GM18858 (cell line): ENCODE measurements around the gene CR1.
"Not testable (repeated sequence)": the region's sequence is repeated elsewhere in the genome, so short reads cannot be mapped to it uniquely, and the experiment has no call there.

Experiments used
- ATAC-seq: cut with Tn5 transposase; IDR thresholded peaks from one replicate; pipeline ENCODE4 v1.9.1; 2021; ENCODE audit not compliant: unreplicated experiment

The CR1 gene

GRCh38 chr1:207581496-207582153 lies 85.7 kb downstream of the CR1 start:
- no peak for ATAC-seq

GRCh38 chr1:207589506-207589905 lies 93.5 kb downstream of the CR1 start:
- not testable (repeated sequence) for ATAC-seq

GRCh38 chr1:207591205-207591604 lies 95.2 kb downstream of the CR1 start:
- ATAC-seq, result not testable (repeated sequence)

- not testable (repeated sequence) for ATAC-seq
Measured at GRCh38 chr1:207594095-207594494, 98.1 kb downstream of the CR1 start.

DNA sequence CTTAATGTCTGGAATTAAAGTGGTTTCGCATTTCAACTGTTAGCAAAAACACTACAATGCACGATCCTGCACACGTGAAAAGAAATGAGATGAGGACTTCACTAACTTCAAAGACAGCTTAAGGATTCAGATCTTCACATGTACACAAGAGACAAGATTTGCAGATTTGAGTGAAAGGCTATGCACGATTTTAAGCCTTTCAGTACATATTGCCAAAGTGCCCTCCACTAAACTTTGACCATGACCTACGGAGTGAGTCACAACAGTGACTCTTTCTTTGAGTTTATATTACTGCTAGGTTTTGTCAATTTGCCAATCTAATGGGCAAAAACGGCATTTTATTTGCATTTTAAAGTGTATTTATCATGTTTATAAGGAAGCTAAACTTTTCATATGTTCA lies 107.8 kb downstream of the CR1 start:
- no peak for ATAC-seq

DNA sequence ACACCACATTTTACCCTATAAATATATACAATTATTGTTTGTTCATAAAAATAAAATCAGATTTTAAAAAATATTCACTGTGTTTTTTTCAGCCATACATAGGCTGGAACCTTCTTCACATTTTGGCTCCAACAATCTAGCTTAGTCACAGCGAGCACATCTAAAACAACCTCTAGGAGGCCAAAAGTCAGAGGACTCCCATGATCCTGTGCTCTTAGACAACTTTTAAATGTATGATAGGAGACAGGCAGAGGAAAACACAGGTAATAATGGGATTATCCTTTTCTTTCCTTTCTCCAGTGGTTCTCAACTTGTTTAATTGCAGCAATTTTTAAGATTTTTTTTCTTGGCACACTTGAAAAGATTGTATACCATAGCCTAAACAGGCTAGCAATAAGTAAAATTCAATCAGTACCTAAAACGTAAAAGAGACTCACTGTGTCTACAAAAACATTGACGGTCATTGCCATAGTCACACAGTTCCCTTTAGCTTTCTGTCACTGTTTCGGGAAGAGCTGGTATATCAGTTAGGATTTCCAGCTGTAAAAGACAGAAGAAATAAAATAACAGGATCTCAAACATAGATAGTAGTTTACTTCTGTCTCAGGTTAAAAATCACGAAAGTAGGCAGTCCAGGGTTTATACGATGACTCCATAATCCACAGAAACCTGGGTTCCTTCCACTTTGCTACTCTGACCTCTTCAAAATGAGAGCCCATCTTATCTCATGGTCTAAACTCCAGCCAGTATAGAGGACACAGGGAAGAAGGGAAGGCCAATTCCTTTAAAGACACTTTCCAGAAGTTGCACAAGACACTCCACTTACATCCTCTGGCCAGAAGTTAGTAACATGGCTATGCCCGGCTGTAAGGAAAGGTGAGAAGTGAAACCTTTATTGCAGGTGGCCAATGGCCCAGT lies 109.7 kb downstream of the CR1 start:
- ATAC-seq, result no peak

GRCh38 chr1:207606362-207606755 lies 110.4 kb downstream of the CR1 start:
- ATAC-seq, result no peak

DNA sequence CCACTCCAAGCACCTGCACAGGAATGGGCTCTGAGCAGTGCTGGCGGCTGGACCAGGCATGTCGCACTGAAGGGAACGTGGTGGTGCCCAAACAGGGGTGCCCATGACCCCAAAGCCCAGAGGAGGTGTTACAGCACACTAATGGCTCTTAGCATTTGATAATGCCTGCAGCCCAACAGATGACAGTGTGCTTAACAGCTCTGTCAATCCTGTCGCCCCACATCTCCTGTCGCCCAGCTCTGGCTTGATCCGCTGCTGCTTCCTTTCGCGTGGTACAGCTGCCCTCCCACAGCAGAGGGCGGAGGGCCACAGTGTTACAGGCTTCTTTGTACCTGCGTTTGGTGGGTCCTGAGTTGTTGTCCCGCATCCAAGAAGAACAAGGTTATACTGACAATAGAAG lies 116.8 kb downstream of the CR1 start:
- ATAC-seq, result no peak

DNA sequence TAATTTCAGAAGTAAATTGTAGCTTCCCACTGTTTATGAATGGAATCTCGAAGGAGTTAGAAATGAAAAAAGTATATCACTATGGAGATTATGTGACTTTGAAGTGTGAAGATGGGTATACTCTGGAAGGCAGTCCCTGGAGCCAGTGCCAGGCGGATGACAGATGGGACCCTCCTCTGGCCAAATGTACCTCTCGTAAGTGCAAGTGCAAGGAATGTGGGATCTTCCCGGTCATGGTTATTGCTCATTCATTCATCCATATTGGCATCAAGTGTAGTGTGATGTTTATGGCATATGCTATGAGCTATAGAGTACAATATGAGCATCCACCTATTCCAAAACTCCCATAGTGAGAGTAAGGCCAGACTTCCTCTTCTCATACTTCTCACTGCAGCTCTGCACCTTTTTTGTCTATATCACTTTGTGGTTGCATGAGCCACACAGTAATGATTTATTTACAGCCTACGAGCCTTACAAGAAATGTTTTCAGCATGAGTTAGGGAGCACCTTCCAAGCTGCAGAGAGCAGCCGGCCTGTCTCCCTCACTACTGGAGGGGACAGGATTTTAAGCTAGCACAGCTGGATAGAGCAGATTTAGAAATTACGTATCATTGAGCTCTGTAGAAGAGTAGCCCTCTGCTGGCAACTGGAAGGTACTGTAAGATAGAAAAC lies 124.0 kb downstream of the CR1 start:
- ATAC-seq, result peak; percentile 91

DNA sequence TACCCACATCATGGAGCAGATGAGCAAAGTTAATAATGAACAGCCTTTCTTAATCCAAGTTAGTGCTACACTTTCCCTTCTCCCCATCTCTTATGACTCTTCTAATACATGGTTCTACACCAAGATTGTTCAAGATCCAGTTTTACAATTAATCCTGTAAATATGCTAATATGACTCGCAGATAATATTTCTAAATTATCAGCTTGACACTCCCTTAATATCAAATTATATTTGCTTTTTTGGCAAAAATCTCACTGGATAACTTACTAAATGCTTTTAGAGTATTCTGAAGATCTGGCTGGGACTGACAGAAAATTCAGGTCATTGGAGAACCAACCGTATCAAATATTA lies 124.6 kb downstream of the CR1 start:
- ATAC-seq, result no peak

- ATAC-seq, result not testable (repeated sequence)
Measured at GRCh38 chr1:207625504-207626071, 129.6 kb downstream of the CR1 start.

DNA sequence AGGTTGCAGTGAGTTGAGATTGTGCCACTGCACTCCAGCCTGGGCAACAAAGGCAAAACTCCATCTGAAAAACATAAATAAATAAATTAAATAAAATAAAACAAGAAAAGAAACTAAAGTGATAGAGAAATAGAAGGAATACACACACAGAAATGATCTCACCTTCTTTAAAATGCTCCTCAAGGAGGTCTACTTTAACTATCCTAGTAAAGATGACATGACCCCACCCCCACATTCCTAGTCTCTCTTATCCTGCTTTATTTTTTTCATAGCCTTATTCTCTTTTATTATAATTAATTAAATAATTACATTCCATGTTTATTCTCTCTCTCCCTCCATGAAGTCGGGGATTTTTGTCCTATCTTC lies 131.0 kb downstream of the CR1 start:
- ATAC-seq, result no peak

- no peak for ATAC-seq
Measured at GRCh38 chr1:207627496-207627895, 131.5 kb downstream of the CR1 start.

DNA sequence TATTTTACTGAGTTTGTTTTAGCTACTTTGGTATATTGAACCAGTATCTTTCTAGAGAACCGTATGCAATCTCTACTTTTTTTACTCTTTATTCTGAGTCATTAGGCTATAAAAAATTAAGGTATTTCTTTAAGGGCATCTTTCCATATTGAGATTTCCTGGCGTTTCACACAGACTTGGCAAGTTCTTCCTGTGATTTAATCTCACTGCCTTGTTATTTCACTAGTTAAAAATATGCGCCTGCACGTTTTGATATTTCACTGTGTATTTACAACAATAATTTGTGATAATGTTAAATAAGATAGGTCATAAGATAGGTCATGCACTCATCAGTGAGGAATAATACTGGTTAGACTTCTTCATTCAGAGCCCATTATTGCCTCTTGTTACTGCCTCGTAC lies 132.8 kb downstream of the CR1 start:
- ATAC-seq, result no peak

DNA sequence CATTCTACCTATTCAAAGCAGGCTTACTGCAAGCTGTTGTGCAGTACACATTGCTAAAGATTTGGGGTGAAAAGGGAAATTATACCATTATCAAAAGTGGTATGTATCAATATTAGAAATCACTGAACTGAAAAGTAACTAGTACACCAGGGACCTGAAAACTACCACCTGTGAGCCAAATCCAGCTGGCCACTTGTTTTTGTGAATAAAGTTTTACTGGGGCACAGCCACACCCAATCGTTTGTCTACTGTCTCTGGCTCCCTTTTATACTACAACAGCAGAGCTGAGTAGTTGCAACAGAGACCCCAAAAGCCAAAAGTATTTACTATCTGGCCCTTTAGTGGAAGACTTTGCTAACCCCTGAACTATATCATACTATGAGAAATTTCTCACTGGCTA lies 135.2 kb downstream of the CR1 start:
- ATAC-seq, result no peak

GRCh38 chr1:207633226-207633625 lies 137.3 kb downstream of the CR1 start:
- ATAC-seq, result no peak

DNA sequence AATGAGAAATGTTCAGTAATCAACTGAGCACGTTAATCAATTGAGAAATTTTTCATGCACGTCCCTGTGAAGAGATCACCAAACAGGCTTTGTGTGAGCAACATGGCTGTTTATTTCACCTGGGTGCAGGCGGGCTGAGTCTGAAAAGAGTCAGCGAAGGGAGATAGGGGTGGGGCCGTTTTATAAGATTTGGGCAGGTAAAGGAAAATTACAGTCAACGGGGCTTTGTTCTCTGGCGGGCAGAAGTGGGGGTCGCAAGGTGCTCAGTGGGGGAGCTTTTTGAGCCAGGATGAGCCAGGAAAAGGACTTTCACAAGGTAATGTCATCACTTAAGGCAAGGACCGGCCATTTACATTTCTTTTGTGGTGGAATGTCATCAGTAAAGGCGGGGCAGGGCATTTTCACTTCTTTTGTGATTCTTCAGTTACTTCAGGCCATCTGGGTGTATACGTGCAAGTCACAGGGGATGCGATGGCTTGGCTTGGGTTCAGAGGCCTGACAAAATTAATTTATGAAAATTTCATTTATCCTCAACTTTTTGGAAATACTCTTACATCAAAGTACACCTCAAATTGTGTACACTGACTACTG lies 137.8 kb downstream of the CR1 start:
- not testable (repeated sequence) for ATAC-seq

DNA sequence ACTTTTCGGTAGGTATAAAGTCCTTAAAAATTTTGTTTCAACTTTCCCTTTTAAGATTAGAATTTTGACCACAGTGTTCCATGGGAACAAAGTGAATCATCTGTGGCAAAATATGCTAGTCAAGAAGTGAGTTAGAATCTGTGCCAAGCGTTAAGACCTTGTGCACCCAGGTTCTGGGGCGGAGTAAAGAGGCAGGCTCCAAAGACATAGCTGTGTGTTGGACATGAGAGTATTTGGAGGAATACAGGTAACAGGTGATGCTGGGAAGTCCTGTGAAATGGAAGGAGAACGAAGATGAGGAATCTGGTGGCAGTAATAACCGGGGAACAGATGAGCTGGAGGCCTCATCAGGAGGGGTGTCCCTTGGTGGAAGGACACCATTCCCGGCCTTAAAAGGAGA lies 138.3 kb downstream of the CR1 start:
- ATAC-seq, result not testable (repeated sequence)

- ATAC-seq, result not testable (repeated sequence)
Measured at GRCh38 chr1:207635569-207636186, 139.7 kb downstream of the CR1 start.

DNA sequence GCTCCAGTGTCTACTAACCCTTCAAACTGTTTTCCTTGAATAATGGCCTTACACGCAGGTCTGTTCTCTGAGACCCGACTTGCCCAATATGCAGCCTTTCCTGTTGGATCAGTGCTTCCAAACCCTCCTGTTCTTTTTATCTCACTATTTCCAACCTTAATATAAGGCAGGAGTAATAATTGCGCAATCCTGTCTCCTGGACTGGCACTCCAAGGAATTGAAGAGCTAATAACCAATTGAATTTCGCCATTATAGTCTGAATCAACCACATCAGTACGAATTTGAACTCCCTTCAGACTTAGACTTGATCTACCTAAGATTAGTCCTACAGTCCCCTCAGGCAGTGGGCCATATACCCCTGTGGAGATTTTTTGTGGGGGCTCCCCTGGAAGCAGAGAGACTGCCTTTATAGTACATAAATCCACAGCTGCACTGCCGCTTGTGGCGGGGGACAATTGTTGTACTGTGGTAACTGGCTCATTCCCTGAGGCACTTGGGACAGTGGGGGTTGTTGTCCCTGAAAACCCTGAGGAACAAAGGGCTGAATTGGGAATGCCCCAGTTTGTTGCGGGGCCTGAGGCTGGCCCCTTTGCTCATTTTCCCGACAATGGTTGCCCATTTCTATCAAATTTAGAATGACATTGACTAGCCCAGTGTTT lies 142.7 kb downstream of the CR1 start:
- ATAC-seq, result not testable (repeated sequence)
